HL-60 (cell line): Measurements from ENCODE around the gene PAMR1.

Source experiments
- DNase-seq, 2 experiments: peaks; one replicate each; pipeline ENCODE4 v3.0.0-alpha.2; 2010 to 2020; ENCODE audit warnings: low read depth in 1 of 2, low spot score in 1 of 2
- H3K27ac ChIP-seq: fragments of 250-450 bp; sonication (Bioruptor Pico); replicated peaks from 2 replicates; pipeline ENCODE4 v1.5.1; 2020; ENCODE audit warnings: mild to moderate bottlenecking, moderate library complexity
- H3K27me3 ChIP-seq: fragments of 250-450 bp; sonication (Bioruptor Pico); 2 replicates; pipeline ENCODE4 v1.5.1; 2021; ENCODE audit warnings: mild to moderate bottlenecking, moderate library complexity; ENCODE audit not compliant: insufficient read depth, poor library complexity, severe bottlenecking
- H3K4me3 ChIP-seq: replicated peaks from 2 replicates; pipeline ENCODE4 v1.5.1; 2011; ENCODE audit warnings: mild to moderate bottlenecking, control low read depth, low read length; ENCODE audit not compliant: insufficient read depth
- CTCF ChIP-seq: IDR thresholded peaks from one replicate; pipeline ENCODE4 v1.5.1; 2011; ENCODE audit warnings: low read length, control low read depth, inconsistent platforms; ENCODE audit not compliant: insufficient read depth
- GABPA ChIP-seq: IDR thresholded peaks from 2 replicates; pipeline ENCODE4 v1.6.1; 2012; ENCODE audit warnings: low read depth
- POLR2AphosphoS5 ChIP-seq: IDR thresholded peaks from 2 replicates; pipeline ENCODE4 v1.6.1; 2012; ENCODE audit warnings: low read depth
- REST ChIP-seq: IDR thresholded peaks from 2 replicates; pipeline ENCODE4 v1.6.1; 2012; ENCODE audit warnings: low read depth; ENCODE audit not compliant: insufficient replicate concordance
- SPI1 ChIP-seq: IDR thresholded peaks from 2 replicates; pipeline ENCODE4 v1.6.1; 2012; ENCODE audit warnings: low read depth, mild to moderate bottlenecking, borderline replicate concordance

PAMR1 gene

GRCh38 chr11:35458846-35459245 is 66.6 kb downstream of the PAMR1 start:
- TF ChIP-seq GABPA (no peak), CTCF (no peak), SPI1 (no peak), REST (no peak), POLR2AphosphoS5 (no peak)
- DNase-seq, result no peak
- Histone ChIP-seq H3K27ac (no peak overlapping the region), H3K4me3 (no peak overlapping the region), H3K27me3 (peaks cover 7% of the 10 kb centered on the region)

GRCh38 chr11:35454362-35454761 is 71.1 kb downstream of the PAMR1 start:
- TF ChIP-seq GABPA (no peak), REST (no peak), CTCF (no peak), POLR2AphosphoS5 (no peak), SPI1 (no peak)
- no peak for DNase-seq
- no peak overlapping the region for H3K27ac ChIP-seq
- peaks cover 13% of the 10 kb centered on the region for H3K27me3 ChIP-seq
- no peak overlapping the region for H3K4me3 ChIP-seq

- no peak for TF ChIP-seq REST
- no peak for TF ChIP-seq GABPA
- TF ChIP-seq SPI1, result no peak
- TF ChIP-seq CTCF, result no peak
- TF ChIP-seq POLR2AphosphoS5, result no peak
- Histone ChIP-seq H3K27ac (no peak overlapping the region), H3K27me3 (peaks cover 10% of the 10 kb centered on the region), H3K4me3 (no peak overlapping the region)
- DNase-seq, result no peak
Measured at GRCh38 chr11:35436581-35437250, 88.7 kb downstream of the PAMR1 start.
